IPS DF 4.7 (cell line): ENCODE results near the gene HSD3B2.

Experiments
- DNase-seq: peaks from one replicate; pipeline ENCODE4 v3.0.0-alpha.2; 2013; ENCODE audit warnings: low spot score; ENCODE audit errors: extremely low read depth

The HSD3B2 gene

GRCh38 chr1:119396982-119397381, 18.0 kb upstream of the HSD3B2 start:
- DNase-seq: no peak

GRCh38 chr1:119397986-119398385, 17.0 kb upstream of the HSD3B2 start:
- DNase-seq: no peak

GRCh38 chr1:119404736-119405135, 10.2 kb upstream of the HSD3B2 start:
- no peak for DNase-seq

GRCh38 chr1:119409731-119410130, 5.2 kb upstream of the HSD3B2 start:
- no peak for DNase-seq

GRCh38 chr1:119410961-119411360, 4.0 kb upstream of the HSD3B2 start:
- DNase-seq: no peak

- DNase-seq: no peak
Observed at GRCh38 chr1:119416006-119416640, 1.2 kb downstream of the HSD3B2 start.

GRCh38 chr1:119419109-119419508, 4.2 kb downstream of the HSD3B2 start:
- DNase-seq: no peak

GRCh38 chr1:119420638-119421037, 5.7 kb downstream of the HSD3B2 start:
- no peak for DNase-seq

GRCh38 chr1:119422631-119423030, 7.7 kb downstream of the HSD3B2 start:
- no peak for DNase-seq

GRCh38 chr1:119428991-119429390, 14.0 kb downstream of the HSD3B2 start:
- DNase-seq: no peak

GRCh38 chr1:119429687-119430086, 14.7 kb downstream of the HSD3B2 start:
- DNase-seq: no peak

- DNase-seq: no peak
Observed at GRCh38 chr1:119430486-119430885, 15.5 kb downstream of the HSD3B2 start.

- DNase-seq: no peak
Observed at GRCh38 chr1:119431836-119432235, 16.9 kb downstream of the HSD3B2 start.

GRCh38 chr1:119435052-119435451, 20.1 kb downstream of the HSD3B2 start:
- no peak for DNase-seq

GRCh38 chr1:119438761-119439160, 23.8 kb downstream of the HSD3B2 start:
- no peak for DNase-seq

- DNase-seq: no peak
Observed at GRCh38 chr1:119440721-119441307, 25.9 kb downstream of the HSD3B2 start.

GRCh38 chr1:119442756-119443155, 27.8 kb downstream of the HSD3B2 start:
- no peak for DNase-seq

- no peak for DNase-seq
Observed at GRCh38 chr1:119446321-119446720, 31.4 kb downstream of the HSD3B2 start.

- no peak for DNase-seq
Observed at GRCh38 chr1:119447344-119448126, 32.6 kb downstream of the HSD3B2 start.

GRCh38 chr1:119448127-119448511, 33.2 kb downstream of the HSD3B2 start:
- no peak for DNase-seq

- no peak for DNase-seq
Observed at GRCh38 chr1:119449971-119450370, 35.0 kb downstream of the HSD3B2 start.

- no peak for DNase-seq
Observed at GRCh38 chr1:119451158-119451557, 36.2 kb downstream of the HSD3B2 start.

GRCh38 chr1:119452091-119452490, 37.1 kb downstream of the HSD3B2 start:
- DNase-seq: no peak
